Heart left ventricle (tissue), 16 donors: ENCODE results near the gene KIRREL3. TPM values are rescaled to one million over a fixed set of nuclear protein-coding genes. Genes with fewer than 3 reads are reported as not detected.

Source experiments
- ATAC-seq, 4 donors: fragments of 200-7000 bp; cut with Tn5 transposase; one replicate each; pipeline ENCODE4 v1.9.1; 2020 to 2022; ENCODE audit warnings: moderate library complexity in 4 of 4, mild to moderate bottlenecking in 3 of 4, moderate number of reproducible peaks in 1 of 4
- DNase-seq, 5 donors: peaks; one replicate each; pipeline ENCODE4 v3.0.0-alpha.2; 2020
- H3K27ac ChIP-seq, 12 donors: fragments of 200-600 bp; sonication (generic) in 4 of 12; one replicate each; pipeline versions ENCODE4 v1.5.0 to v1.8.0; 2016 to 2022; ENCODE audit warnings: mild to moderate bottlenecking in 2 of 12
- H3K27me3 ChIP-seq, 9 donors: fragments of 200-600 bp; sonication (generic) in 2 of 9; one replicate each; pipeline versions ENCODE4 v1.5.1 to v1.8.0; 2016 to 2022; ENCODE audit warnings: mild to moderate bottlenecking in 3 of 9
- H3K36me3 ChIP-seq, 9 donors: fragments of 200-600 bp; sonication (generic) in 2 of 9; one replicate each; pipeline versions ENCODE4 v1.5.0 to v1.8.0; 2018 to 2022; ENCODE audit warnings: mild to moderate bottlenecking in 2 of 9
- H3K4me1 ChIP-seq, 12 donors: fragments of 200-600 bp; sonication (generic) in 4 of 12; one replicate each; pipeline versions ENCODE4 v1.5.0 to v1.8.0; 2016 to 2022; ENCODE audit warnings: mild to moderate bottlenecking in 3 of 12
- H3K4me3 ChIP-seq, 12 donors: fragments of 200-600 bp; sonication (generic) in 4 of 12; one replicate each; pipeline versions ENCODE4 v1.5.0 to v1.8.0; 2017 to 2022; ENCODE audit warnings: mild to moderate bottlenecking in 9 of 12, moderate library complexity in 4 of 12
- H3K9me3 ChIP-seq, 12 donors: fragments of 200-600 bp; sonication (generic) in 4 of 12; one replicate each; pipeline versions ENCODE4 v1.5.0 to v1.8.0; 2016 to 2022; ENCODE audit warnings: mild to moderate bottlenecking in 1 of 12
- CTCF ChIP-seq, 12 donors: fragments of 200-600 bp; sonication (generic) in 4 of 12; IDR thresholded peaks; one replicate each; pipeline versions ENCODE4 v1.5.0 to v1.8.0; 2018 to 2022; ENCODE audit warnings: antibody characterized with exemption in 12 of 12, mild to moderate bottlenecking in 5 of 12
- POLR2A ChIP-seq, 2 donors: fragments of 450-650 bp; IDR thresholded peaks; one replicate each; pipeline ENCODE4 v1.6.1; 2017; ENCODE audit warnings: antibody characterized with exemption in 2 of 2, mild to moderate bottlenecking in 2 of 2, moderate library complexity in 2 of 2
- WGBS, 4 donors: extraction: QIAGEN DNeasy Blood & Tissue Kit in 2 of 4; methylation state at CpG; one replicate each; pipeline versions ENCODE4 v1.1.5 to v1.1.7; 2013 to 2018; 5-methylcytosine and 5-hydroxymethylcytosine counted together
- intact Hi-C, 10 donors: fragments of 100-400 bp; cut with DNase I; formaldehyde crosslinking; loops; one replicate each; pipeline versions ENCODE4 v1.11.1 to v1.14.2; 2022
- polyA plus RNA-seq, 2 donors: library from polyadenylated mRNA; stranded (reverse); fragments of 200-250 nt; gene quantifications; one replicate each; pipeline ENCODE4 v1.2.3, GENCODE V29; 2013
- total RNA-seq, 9 donors: library from RNA; depleted of rRNA in 2 of 9; stranded (reverse); fragments of >200 nt in 2 of 9; fragmentation: NEBNext Ultra II Directional in 3 of 9; extraction: Animal tissue kit (Norgen Biotek cat#: 25700) in 3 of 9; gene quantifications; one replicate each; pipeline versions ENCODE4 v1.1.0 to v1.2.4, GENCODE V29; 2016 to 2023
- donor health status: ischemic (EF 13 %, LVEDD 7.1; RV severe dilation, severe dysfunction).
- donor health status: healthy with polysubstance abuse.
- donor health status: DM: no; HTN: yes; CAD: no.
- donor health status: DM: no; HTN: no; CAD: no.
- donor health status: ischemic (EF 25% LVEDD 6.9; RV normal size, moderate dysfunction).
- donor health status: ischemic (EF 25% LVEDD 5.7; RV mildly dilated, moderate dysfunction).
- donor health status: healthy.
- donor health status: DM: yes; HTN: yes; CAD: no.
- donor health status: ischemic (EF 35%, LVEDD 5.7; RV mildly dilated, moderate dysfunction).
- donor health status: nonischemic (EF 11% LVEDD 7.7; RV severe dilation, severe dysfunction).
- donor health status: DM: yes; HTN: yes; CAD: no.
- donor health status: PGD.
- donor health status: ischemic (EF 29% LVEDD 5.4; RV normal size, mild dysfunction).
- donor health status: nonischemic (EF 23%, LVEDD 6.1; RV moderate dilation, normal function).

KIRREL3 gene
- total and polyA plus RNA-seq, 11 donors, result 0.08 to 1.3 (median 0.27) TPM

- WGBS, 4 donors, result 52 to 65% (median 60%) methylated on average over 2 of the region's 2 CpGs
- Histone ChIP-seq H3K9me3 (no peaks in the 10 kb centered on the region), H3K4me1 (no peaks in the 10 kb centered on the region), H3K27me3 (peaks cover 0 to 30% (median 5%) of the 10 kb centered on the region in 9 donors), H3K4me3 (no peak overlapping the region), H3K36me3 (no peaks in the 10 kb centered on the region), H3K27ac (no peak overlapping the region)
- TF ChIP-seq POLR2A (IDR thresholded peaks at IDR 0.05), result no peak
- no peak for TF ChIP-seq CTCF (IDR thresholded peaks at IDR 0.05)
- intact Hi-C loops, result no loop called here
- DNase-seq (no peak), ATAC-seq (no peak)
Observed at GRCh38 chr11:126634963-126635362, 365.6 kb downstream of the KIRREL3 start.

GRCh38 chr11:126633330-126633729 lies 367.2 kb downstream of the KIRREL3 start:
- Histone ChIP-seq H3K4me3 (no peak overlapping the region), H3K9me3 (no peaks in the 10 kb centered on the region), H3K4me1 (no peaks in the 10 kb centered on the region), H3K36me3 (no peaks in the 10 kb centered on the region), H3K27ac (no peak overlapping the region), H3K27me3 (peaks cover 0 to 30% (median 5%) of the 10 kb centered on the region in 9 donors)
- 35 to 45% (median 40%) methylated on average over 3 of the region's 3 CpGs for WGBS, 4 donors
- DNase-seq, result no peak
- no peak for ATAC-seq
- TF ChIP-seq CTCF (IDR thresholded peaks at IDR 0.05) (no peak), POLR2A (IDR thresholded peaks at IDR 0.05) (no peak)
- intact Hi-C loops, result no loop called here

- no peaks in the 10 kb centered on the region for H3K9me3 ChIP-seq
- no peaks in the 10 kb centered on the region for H3K4me1 ChIP-seq
- H3K27ac ChIP-seq, result no peak overlapping the region
- 75 to 83% (median 81%) methylated on average over 10 of the region's 10 CpGs for WGBS, 4 donors
- no peak overlapping the region for H3K4me3 ChIP-seq
- ATAC-seq (no peak), DNase-seq (no peak)
- TF ChIP-seq POLR2A (IDR thresholded peaks at IDR 0.05) (no peak), CTCF (IDR thresholded peaks at IDR 0.05) (no peak)
- intact Hi-C loops, result no loop called here
- peaks cover 0 to 25% (median 0%) of the 10 kb centered on the region in 9 donors for H3K27me3 ChIP-seq
- H3K36me3 ChIP-seq, result no peaks in the 10 kb centered on the region
Observed at GRCh38 chr11:126630893-126631798, 369.4 kb downstream of the KIRREL3 start.

- WGBS, 4 donors, result 87 to 91% (median 87%) methylated on average over 3 of the region's 3 CpGs
- no peak for ATAC-seq
- intact Hi-C loops, result no loop called here
- H3K27ac ChIP-seq, result no peak overlapping the region
- no peak overlapping the region for H3K4me3 ChIP-seq
- TF ChIP-seq CTCF (IDR thresholded peaks at IDR 0.05) (no peak), POLR2A (IDR thresholded peaks at IDR 0.05) (no peak)
- peaks cover 0 to 25% (median 0%) of the 10 kb centered on the region in 9 donors for H3K27me3 ChIP-seq
- no peaks in the 10 kb centered on the region for H3K4me1 ChIP-seq
- no peaks in the 10 kb centered on the region for H3K9me3 ChIP-seq
- DNase-seq, result no peak
- no peaks in the 10 kb centered on the region for H3K36me3 ChIP-seq
Observed at GRCh38 chr11:126630488-126630887, 370.1 kb downstream of the KIRREL3 start.
